Anterior cingulate cortex (tissue), 58 donors: ENCODE results near the gene SFSWAP.

Experiments used
- DNase-seq, 58 donors: peaks; one replicate each; lab custom pipeline; 2025; lab: John Stamatoyannopoulos, UW

The SFSWAP gene

GRCh38 chr12:131844140-131844539 lies 133.2 kb downstream of the SFSWAP start:
- no peak for DNase-seq

GRCh38 chr12:131844656-131845055 lies 133.8 kb downstream of the SFSWAP start:
- DNase-seq, result no peak

DNA sequence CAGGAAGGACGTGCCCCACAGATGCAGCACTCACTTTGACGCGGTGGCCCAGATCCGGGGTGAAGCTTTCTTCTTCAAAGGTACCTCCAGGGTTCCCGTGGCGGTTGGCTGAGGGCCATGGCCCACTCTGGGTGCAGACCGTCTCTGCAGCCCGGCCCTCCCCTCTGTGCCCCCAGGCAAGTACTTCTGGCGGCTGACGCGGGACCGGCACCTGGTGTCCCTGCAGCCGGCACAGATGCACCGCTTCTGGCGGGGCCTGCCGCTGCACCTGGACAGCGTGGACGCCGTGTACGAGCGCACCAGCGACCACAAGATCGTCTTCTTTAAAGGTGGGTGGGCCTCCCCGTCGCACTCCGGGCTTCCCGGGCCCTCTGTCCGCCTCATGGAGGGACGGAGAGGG lies 134.2 kb downstream of the SFSWAP start:
- DNase-seq, result no peak

GRCh38 chr12:131847456-131847855 lies 136.6 kb downstream of the SFSWAP start:
- no peak for DNase-seq

- DNase-seq, result peak in 1 of 58 donors; percentile 37
Observed at GRCh38 chr12:131848753-131849152, 137.9 kb downstream of the SFSWAP start.
